K562 (cell line): ENCODE measurements around the gene ITGAE. TPM values are rescaled to one million over a fixed set of nuclear protein-coding genes. Genes with fewer than 3 reads are reported as not detected.
"Not testable (repeated sequence)": the region's sequence is repeated elsewhere in the genome, so short reads cannot be mapped to it uniquely, and the experiment has no call there.

Experiments
- ATAC-seq: fragments of 200-7000 bp; cut with Tn5 transposase; 3 replicates; pipeline ENCODE4 v1.9.1; 2020; ENCODE audit warnings: moderate library complexity
- BruUV-seq: library from RNA; stranded (reverse); fragments of 400-500 nt; replicated peaks from 2 replicates; lab custom pipeline; 2021; lab: Mats Ljungman, UMichigan
- CTCF ChIA-PET: fragments of 300-600 bp; formaldehyde crosslinking; extraction: SDS; loops from one replicate; lab custom pipeline; 2021; ENCODE audit warnings: low intra/inter-chr PET ratio; lab: Yijun Ruan, JAX
- POLR2A ChIA-PET: fragments of 300-600, 350-650 bp; sonication (Branson Sonifier 250); formaldehyde crosslinking; extraction: SDS; loops from one replicate; lab custom pipeline; 2021; ENCODE audit warnings: antibody characterized with exemption, inconsistent platforms; lab: Yijun Ruan, JAX
- DNase-seq, 4 experiments: peaks; one replicate each; pipeline versions ENCODE4 v3.0.0 to v3.0.0-alpha.2; 2011 to 2018; ENCODE audit warnings: low spot score in 3 of 4, mixed read lengths in 3 of 4; ENCODE audit errors: extremely low read depth in 1 of 4
- FAIRE-seq: peaks from 2 replicates; lab custom pipeline; 2011; peaks lifted over from hg19 to GRCh38; lab: Jason Lieb, UNC
- H2AFZ ChIP-seq: 2 replicates; pipeline ENCODE4 v1.6.0; 2011; ENCODE audit warnings: low read depth, low read length, control low read depth, inconsistent platforms
- H3K27ac ChIP-seq: fragments of 200-600 bp; 3 replicates; pipeline ENCODE4 v1.8.0; 2011; ENCODE audit warnings: low read depth, mild to moderate bottlenecking, control low read depth, inconsistent platforms, low read length, moderate library complexity, mixed read lengths; ENCODE audit errors: extremely low read depth
- H3K27me3 ChIP-seq, 2 experiments: fragments of 300-600 bp in 1 of 2; 2 replicates in 1 of 2; 3 replicates in 1 of 2; pipeline versions ENCODE4 v1.6.0 to v1.8.0; 2011; ENCODE audit warnings: inconsistent platforms in 2 of 2, low read length in 2 of 2, mild to moderate bottlenecking in 1 of 2, mixed read lengths in 1 of 2, moderate library complexity in 1 of 2; ENCODE audit not compliant: control insufficient read depth in 2 of 2, insufficient read depth in 2 of 2
- H3K36me3 ChIP-seq: fragments of 300-600 bp; 3 replicates; pipeline ENCODE4 v1.8.0; 2011; ENCODE audit warnings: mild to moderate bottlenecking, low read length, inconsistent platforms; ENCODE audit not compliant: control insufficient read depth, insufficient read depth
- H3K4me1 ChIP-seq, 2 experiments: fragments of 200-600 bp in 1 of 2; replicated peaks in 1 of 2; 2 replicates in 1 of 2; 3 replicates in 1 of 2; pipeline versions ENCODE4 v1.5.1 to v1.8.0; 2011; ENCODE audit warnings: inconsistent platforms in 2 of 2, low read length in 2 of 2, mild to moderate bottlenecking in 1 of 2, mixed read lengths in 1 of 2, moderate library complexity in 1 of 2; ENCODE audit not compliant: control insufficient read depth in 2 of 2, insufficient read depth in 2 of 2
- H3K4me2 ChIP-seq: 2 replicates; pipeline ENCODE4 v1.6.1; 2011; ENCODE audit warnings: low read length, control low read depth, inconsistent platforms, mixed read lengths; ENCODE audit not compliant: insufficient read depth
- H3K4me3 ChIP-seq: fragments of 200-600 bp; sonication (generic), shearing (Covaris generic); 2 replicates; pipeline ENCODE4 v1.5.1; 2016; ENCODE audit warnings: control low read depth, inconsistent platforms
- H3K79me2 ChIP-seq: fragments of 200-600 bp; 3 replicates; pipeline ENCODE4 v1.8.0; 2011; ENCODE audit warnings: low read length, inconsistent platforms; ENCODE audit not compliant: control insufficient read depth, insufficient read depth
- H3K9ac ChIP-seq, 2 experiments: 2 replicates each; pipeline versions ENCODE4 v1.6.0 to v1.6.1; 2011; ENCODE audit warnings: low read depth in 2 of 2, low read length in 2 of 2, control low read depth in 1 of 2, inconsistent platforms in 1 of 2, mild to moderate bottlenecking in 1 of 2, mixed read lengths in 1 of 2; ENCODE audit not compliant: insufficient read depth in 1 of 2
- H3K9me1 ChIP-seq: one replicate; pipeline ENCODE4 v1.6.0; 2011; ENCODE audit warnings: inconsistent platforms, mild to moderate bottlenecking, low read length, moderate library complexity; ENCODE audit not compliant: control insufficient read depth, insufficient read depth
- H3K9me3 ChIP-seq: replicated peaks from 2 replicates; pipeline ENCODE4 v1.5.1; 2011; ENCODE audit warnings: low read depth, low read length, inconsistent platforms; ENCODE audit not compliant: control insufficient read depth, insufficient read depth
- H4K20me1 ChIP-seq: replicated peaks from 2 replicates; pipeline ENCODE4 v1.6.1; 2011; ENCODE audit warnings: low read length, inconsistent platforms, mixed read lengths; ENCODE audit not compliant: control insufficient read depth, insufficient read depth
- CEBPB ChIP-seq: fragments of 450-650 bp; IDR thresholded peaks from 2 replicates; pipeline ENCODE4 v1.6.1; 2016; ENCODE audit warnings: missing genetic modification characterization, missing compliant biosample characterization
- HNRNPUL1 ChIP-seq: fragments of 200-400 bp; formaldehyde crosslinking; IDR thresholded peaks from 2 replicates; pipeline ENCODE4 v1.6.1; 2017; ENCODE audit warnings: low read length
- JUND ChIP-seq, 2 experiments: IDR thresholded peaks; 2 replicates in 1 of 2; 3 replicates in 1 of 2; pipeline ENCODE4 v1.6.1; 2011; ENCODE audit warnings: borderline replicate concordance in 2 of 2, low read depth in 2 of 2, low read length in 2 of 2, improper control_type of control experiment in 1 of 2, missing biosample characterization in 1 of 2, missing genetic modification characterization in 1 of 2, missing genetic modification reagents in 1 of 2
- LEF1 ChIP-seq: fragments of 450-650 bp; IDR thresholded peaks from 2 replicates; pipeline ENCODE4 v1.6.1; 2016; ENCODE audit warnings: mild to moderate bottlenecking
- MCM2 ChIP-seq: fragments of 450-650 bp; IDR thresholded peaks from 2 replicates; pipeline ENCODE4 v1.6.1; 2017; ENCODE audit warnings: low read depth, mild to moderate bottlenecking
- MEF2A ChIP-seq: IDR thresholded peaks from 2 replicates; pipeline ENCODE4 v1.6.1; 2011; ENCODE audit warnings: low read depth, mild to moderate bottlenecking, low read length, moderate library complexity; ENCODE audit not compliant: control insufficient read depth
- NFE2L1 ChIP-seq: fragments of 450-650 bp; IDR thresholded peaks from 2 replicates; pipeline ENCODE4 v1.6.1; 2016; ENCODE audit warnings: missing genetic modification characterization, low read depth, mild to moderate bottlenecking, missing compliant biosample characterization, moderate library complexity, borderline replicate concordance
- NUFIP1 ChIP-seq: fragments of 450-650 bp; IDR thresholded peaks from 2 replicates; pipeline ENCODE4 v1.6.1; 2018; ENCODE audit not compliant: partially characterized antibody
- POLR2AphosphoS5 ChIP-seq: IDR thresholded peaks from 2 replicates; pipeline ENCODE4 v1.6.1; 2011; ENCODE audit warnings: mild to moderate bottlenecking, low read depth, low read length, moderate library complexity; ENCODE audit not compliant: control insufficient read depth, insufficient read depth
- ZFPM2 ChIP-seq: fragments of 250-450 bp; sonication (Bioruptor Pico); IDR thresholded peaks from 2 replicates; pipeline ENCODE4 v1.5.1; 2022; ENCODE audit warnings: mild to moderate bottlenecking
- ZKSCAN3 ChIP-seq: fragments of 250-450 bp; sonication (Bioruptor Pico); IDR thresholded peaks from 2 replicates; pipeline ENCODE4 v1.4.0; 2020
- ZNF121 ChIP-seq: sonication (generic); formaldehyde crosslinking; conservative IDR thresholded peaks from 2 replicates; pipeline ENCODE4 v1.8.0; 2022; ENCODE audit warnings: missing genetic modification reagents
- ZNF232 ChIP-seq: sonication (generic); formaldehyde crosslinking; IDR thresholded peaks from 2 replicates; pipeline ENCODE4 v1.8.0; 2022; ENCODE audit warnings: mild to moderate bottlenecking, missing genetic modification reagents
- WGBS: fragments of 100-300 bp; shearing (Covaris generic); methylation state at CpG from one replicate; pipeline ENCODE4 v1.1.6; 2016; ENCODE audit warnings: low coverage, mixed read lengths; ENCODE audit not compliant: insufficient coverage; ENCODE audit errors: missing lambda C conversion rate; 5-methylcytosine and 5-hydroxymethylcytosine counted together
- in situ Hi-C: fragments of 300-500 bp; cut with MboI; formaldehyde crosslinking; loops from 4 replicates; pipeline ENCODE4 v1.15.0; 2018; ENCODE audit warnings: inconsistent platforms, mixed read lengths
- intact Hi-C: fragments of 100-400 bp; cut with micrococcal nuclease; formaldehyde crosslinking; loops from 2 replicates; pipeline ENCODE4 v1.14.2; 2022
- polyA plus RNA-seq, 8 experiments: library from polyadenylated mRNA; depleted of rRNA in 4 of 8; stranded (reverse) in 5 of 8; unstranded in 3 of 8; fragments of >200 nt; fragmentation: Nextera tagmentation in 2 of 8; fragmentation: Illumina TruSeq in 1 of 8; extraction: Ambion mirVana in 2 of 8; extraction: Trizol in 1 of 8; gene quantifications; 2 replicates each; pipeline versions ENCODE4 v1.2.1 to v1.2.3, GENCODE V29; 2011 to 2014; ENCODE audit warnings: inconsistent platforms in 1 of 8, missing spikeins in 1 of 8
- total RNA-seq, 7 experiments: library from RNA; depleted of rRNA in 6 of 7; stranded (reverse); fragments of >200 nt in 6 of 7; fragmentation: Illumina TruSeq in 2 of 7; extraction: Trizol in 2 of 7; gene quantifications; 2 replicates each; pipeline versions ENCODE4 v1.2.1 to v1.2.3, GENCODE V29; 2011 to 2021; ENCODE audit warnings: low replicate concordance in 1 of 7

The ITGAE gene
- total and polyA plus RNA-seq, 9 of the 15 experiments (the other 6 are each of a cell fraction or from before 2014, with no cell fraction given): 14.8 to 160 (median 27.0) TPM

DNA sequence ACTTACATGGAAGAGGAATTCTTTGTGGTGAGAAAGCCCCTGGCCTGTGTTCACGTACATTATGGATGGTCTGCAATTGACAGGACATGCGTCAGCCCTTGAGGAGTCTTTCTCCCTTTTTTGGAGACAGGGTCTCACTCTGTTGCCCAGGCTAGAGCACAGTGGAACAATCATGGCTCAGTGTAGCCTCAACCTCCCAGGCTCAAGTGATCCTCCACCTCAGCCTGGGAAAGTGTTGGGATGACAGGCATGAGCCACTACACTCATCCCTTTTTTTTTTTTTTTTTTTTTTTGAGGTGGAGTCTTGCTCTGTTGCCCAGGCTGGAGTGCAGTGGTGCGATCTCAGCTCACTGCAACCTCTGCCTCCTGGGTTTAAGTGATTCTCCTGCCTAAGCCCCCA, 72.9 kb downstream of the ITGAE start:
- FAIRE-seq, H4K20me1 ChIP-seq, intact Hi-C loops, H3K4me3 ChIP-seq, in situ Hi-C loops, H3K9me1 ChIP-seq, H3K9me3 ChIP-seq, H3K27me3 ChIP-seq, DNase-seq: not testable (repeated sequence)
- peaks cover 41% of the 10 kb centered on the region for H3K79me2 ChIP-seq
- peaks cover 10 to 15% of the 10 kb centered on the region in 2 experiments; a peak in 4 of 5 replicates for H3K4me1 ChIP-seq
- TF ChIP-seq ZNF121 (CRISPR knock-in tag): peak; percentile 53; the same call in 1 of the 2 replicates
- TF ChIP-seq, all 486 proteins: peak for 1; not testable (repeated sequence) for 485
- H3K9ac ChIP-seq, CTCF ChIA-PET, ATAC-seq, H3K27ac ChIP-seq, BruUV-seq, H3K4me2 ChIP-seq, H2AFZ ChIP-seq: not testable (repeated sequence)
- POLR2A ChIA-PET: interaction anchor here (0.6 to 1.4 kb wide), 3 partner anchors 9 to 687 kb away, joined by 3 to 6 read pairs (median 4); no protein-coding TSS in a partner anchor
- WGBS: no CpG with 5 or more reads among the region's 3 CpGs
- H3K36me3 ChIP-seq: peaks cover 26% of the 10 kb centered on the region

DNA sequence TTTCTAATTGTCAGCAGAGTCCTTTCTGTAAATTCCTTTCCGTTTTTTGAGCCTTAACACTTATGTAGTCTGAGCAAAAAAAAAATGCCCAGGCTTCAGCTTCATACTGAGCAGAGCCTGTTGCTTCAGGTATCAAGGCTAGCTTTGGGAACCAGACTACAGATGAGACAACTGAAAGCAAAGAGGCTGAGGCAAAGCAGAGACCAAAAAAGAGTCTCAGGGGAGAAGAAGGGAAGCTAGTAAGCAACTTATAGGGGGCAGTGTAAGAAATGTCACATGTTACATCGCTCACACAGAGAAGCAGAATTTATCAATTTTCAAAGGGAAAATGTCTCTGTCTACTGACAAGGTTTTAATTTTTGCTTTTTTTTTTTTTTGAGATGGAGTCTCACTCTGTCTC, 73.9 kb downstream of the ITGAE start:
- no peak overlapping the region for H2AFZ ChIP-seq
- H3K27me3 ChIP-seq: no peaks in the 10 kb centered on the region
- in situ Hi-C loops: no loop called here
- no peak overlapping the region for H3K27ac ChIP-seq
- no peak for ATAC-seq
- H3K4me1 ChIP-seq: peaks cover 15 to 19% of the 10 kb centered on the region in 2 experiments; a peak in 4 of 5 replicates
- H4K20me1 ChIP-seq: no peaks in the 10 kb centered on the region; the same call in 1 of the 2 replicates
- FAIRE-seq: no peak
- ChIA-PET CTCF (no interaction called here), POLR2A (interaction anchor here (1.4 kb wide), 1 partner anchor 10 kb away, joined by 6 read pairs; no protein-coding TSS in a partner anchor)
- 79% methylated on average over 2 of the region's 2 CpGs for WGBS
- no peaks in the 10 kb centered on the region for H3K9me3 ChIP-seq
- no peak for TF ChIP-seq HNRNPUL1
- no peak for TF ChIP-seq ZKSCAN3 (CRISPR knock-in tag)
- no peak for TF ChIP-seq MEF2A
- no peak for TF ChIP-seq ZFPM2 (CRISPR knock-in tag)
- no peak for TF ChIP-seq NFE2L1 (tag)
- TF ChIP-seq ZNF232: no peak
- TF ChIP-seq NUFIP1: no peak
- no peak for TF ChIP-seq CEBPB (tag)
- no peak for TF ChIP-seq POLR2AphosphoS5
- no peak for TF ChIP-seq MCM2
- no peak for TF ChIP-seq LEF1
- TF ChIP-seq JUND (IDR thresholded peaks at IDR 0.05; ENCODE audit: borderline replicate concordance, low read depth, low read length): no peak
- no peak for TF ChIP-seq JUND (tag; IDR thresholded peaks at IDR 0.05; ENCODE audit: borderline replicate concordance, low read depth, low read length)
- DNase-seq: no peak
- peaks cover 49% of the 10 kb centered on the region for H3K79me2 ChIP-seq
- no peak overlapping the region for H3K9ac ChIP-seq
- no peak overlapping the region for H3K4me2 ChIP-seq
- no peaks in the 10 kb centered on the region for H3K9me1 ChIP-seq
- intact Hi-C loops: no loop called here
- H3K36me3 ChIP-seq: peaks cover 26% of the 10 kb centered on the region
- no peak overlapping the region for H3K4me3 ChIP-seq
- BruUV-seq: no TSS peak
